ENCODE data around the gene NCKAP5.

NCKAP5 gene

GRCh38 chr2:132901661-132902060, 666.6 kb downstream of the NCKAP5 start:
- no peak for DNase-seq

- DNase-seq = no peak
Measured at GRCh38 chr2:132897111-132897510, 671.2 kb downstream of the NCKAP5 start.

- DNase-seq = no peak
Measured at GRCh38 chr2:132896073-132896472, 672.2 kb downstream of the NCKAP5 start.

- DNase-seq = no peak
Measured at GRCh38 chr2:132891498-132891897, 676.8 kb downstream of the NCKAP5 start.

GRCh38 chr2:132886574-132886973, 681.7 kb downstream of the NCKAP5 start:
- DNase-seq = no peak

- DNase-seq = no peak
Measured at GRCh38 chr2:132884705-132885104, 683.6 kb downstream of the NCKAP5 start.

GRCh38 chr2:132884292-132884691, 684.0 kb downstream of the NCKAP5 start:
- DNase-seq = no peak

- no peak for DNase-seq
Measured at GRCh38 chr2:132883430-132883829, 684.8 kb downstream of the NCKAP5 start.

GRCh38 chr2:132881546-132881945, 686.7 kb downstream of the NCKAP5 start:
- no peak for DNase-seq

GRCh38 chr2:132877923-132878322, 690.3 kb downstream of the NCKAP5 start:
- no peak for DNase-seq

- no peak for DNase-seq
Measured at GRCh38 chr2:132876745-132877391, 691.4 kb downstream of the NCKAP5 start.

GRCh38 chr2:132875193-132875592, 693.1 kb downstream of the NCKAP5 start:
- DNase-seq = no peak

- DNase-seq = no peak
Measured at GRCh38 chr2:132873738-132874137, 694.5 kb downstream of the NCKAP5 start.

GRCh38 chr2:132871831-132872230, 696.4 kb downstream of the NCKAP5 start:
- no peak for DNase-seq

GRCh38 chr2:132863961-132864360, 704.3 kb downstream of the NCKAP5 start:
- DNase-seq = no peak

GRCh38 chr2:132860220-132860619, 708.0 kb downstream of the NCKAP5 start:
- no peak for DNase-seq

- no peak for DNase-seq
Measured at GRCh38 chr2:132859590-132859989, 708.7 kb downstream of the NCKAP5 start.

- DNase-seq = no peak
Measured at GRCh38 chr2:132857319-132857718, 710.9 kb downstream of the NCKAP5 start.

- no peak for DNase-seq
Measured at GRCh38 chr2:132850688-132851087, 717.6 kb downstream of the NCKAP5 start.

GRCh38 chr2:132849118-132849517, 719.1 kb downstream of the NCKAP5 start:
- DNase-seq = no peak

GRCh38 chr2:132845339-132845738, 722.9 kb downstream of the NCKAP5 start:
- no peak for DNase-seq

- DNase-seq = no peak
Measured at GRCh38 chr2:132844585-132844984, 723.7 kb downstream of the NCKAP5 start.

- no peak for DNase-seq
Measured at GRCh38 chr2:132837769-132838168, 730.5 kb downstream of the NCKAP5 start.

GRCh38 chr2:132830321-132830827, 737.9 kb downstream of the NCKAP5 start:
- no peak for DNase-seq

GRCh38 chr2:132825601-132826000, 742.7 kb downstream of the NCKAP5 start:
- DNase-seq = no peak

Measured in NCI-H1048 (cell line).